ENCODE measurements around the gene GRID1. TPM values are rescaled to one million over a fixed set of nuclear protein-coding genes. Genes with fewer than 3 reads are reported as not detected.

Gene GRID1
- total RNA-seq, 1 donor from 2014 or later: 7.1 TPM

- DNase-seq (ENCODE audit: extremely low spot score in 2 of 2): peak in 1 of 2 donors; percentile 75
- H3K27me3 ChIP-seq: no peaks in the 10 kb centered on the region
- H3K4me1 ChIP-seq: no peaks in the 10 kb centered on the region
- no peak overlapping the region for H3K27ac ChIP-seq
- no peaks in the 10 kb centered on the region for H3K36me3 ChIP-seq
- intact Hi-C loops (cut with DNase I): no loop called here
- no peak overlapping the region for H3K4me3 ChIP-seq
- no peak for TF ChIP-seq POLR2A (IDR thresholded peaks at IDR 0.05)
- TF ChIP-seq POLR2AphosphoS5 (IDR thresholded peaks at IDR 0.05; ENCODE audit: insufficient read depth in 1 of 2, low read depth in 1 of 2): no peak
- no peak for TF ChIP-seq CTCF (IDR thresholded peaks at IDR 0.05)
- H3K9me3 ChIP-seq: no peaks in the 10 kb centered on the region
Observed at GRCh38 chr10:85623758-85624157, 742.8 kb downstream of the GRID1 start.

- Histone ChIP-seq H3K9me3 (no peaks in the 10 kb centered on the region), H3K36me3 (no peaks in the 10 kb centered on the region), H3K27me3 (no peaks in the 10 kb centered on the region), H3K4me1 (no peaks in the 10 kb centered on the region), H3K27ac (no peak overlapping the region), H3K4me3 (no peak overlapping the region)
- intact Hi-C loops (cut with DNase I): no loop called here
- peak; percentile 40 to 69 for DNase-seq (ENCODE audit: extremely low spot score in 2 of 2)
- TF ChIP-seq CTCF (IDR thresholded peaks at IDR 0.05) (no peak), POLR2AphosphoS5 (IDR thresholded peaks at IDR 0.05; ENCODE audit: insufficient read depth in 1 of 2, low read depth in 1 of 2) (no peak), POLR2A (IDR thresholded peaks at IDR 0.05) (no peak)
Observed at GRCh38 chr10:85623342-85623741, 743.3 kb downstream of the GRID1 start.

GRCh38 chr10:85622425-85622824 is 744.2 kb downstream of the GRID1 start:
- Histone ChIP-seq H3K4me3 (no peak overlapping the region), H3K36me3 (no peaks in the 10 kb centered on the region), H3K4me1 (no peaks in the 10 kb centered on the region), H3K9me3 (no peaks in the 10 kb centered on the region), H3K27me3 (no peaks in the 10 kb centered on the region), H3K27ac (no peak overlapping the region)
- intact Hi-C loops (cut with DNase I): no loop called here
- TF ChIP-seq POLR2AphosphoS5 (IDR thresholded peaks at IDR 0.05; ENCODE audit: insufficient read depth in 1 of 2, low read depth in 1 of 2): no peak
- no peak for TF ChIP-seq CTCF (IDR thresholded peaks at IDR 0.05)
- no peak for TF ChIP-seq POLR2A (IDR thresholded peaks at IDR 0.05)
- peak; percentile 64 to 67 for DNase-seq (ENCODE audit: extremely low spot score in 2 of 2)

GRCh38 chr10:85621562-85621961 is 745.0 kb downstream of the GRID1 start:
- Histone ChIP-seq H3K27me3 (no peaks in the 10 kb centered on the region), H3K36me3 (no peaks in the 10 kb centered on the region), H3K4me1 (no peaks in the 10 kb centered on the region), H3K4me3 (no peak overlapping the region), H3K27ac (no peak overlapping the region), H3K9me3 (no peaks in the 10 kb centered on the region)
- no peak for DNase-seq (ENCODE audit: extremely low spot score in 2 of 2)
- intact Hi-C loops (cut with DNase I): no loop called here
- TF ChIP-seq CTCF (IDR thresholded peaks at IDR 0.05): no peak
- no peak for TF ChIP-seq POLR2AphosphoS5 (IDR thresholded peaks at IDR 0.05; ENCODE audit: insufficient read depth in 1 of 2, low read depth in 1 of 2)
- TF ChIP-seq POLR2A (IDR thresholded peaks at IDR 0.05): no peak

GRCh38 chr10:85620807-85621206 is 745.8 kb downstream of the GRID1 start:
- Histone ChIP-seq H3K36me3 (no peaks in the 10 kb centered on the region), H3K4me3 (no peak overlapping the region), H3K4me1 (peaks cover under 1% of the 10 kb centered on the region), H3K9me3 (no peaks in the 10 kb centered on the region), H3K27me3 (no peaks in the 10 kb centered on the region), H3K27ac (no peak overlapping the region)
- intact Hi-C loops (cut with DNase I): no loop called here
- DNase-seq (ENCODE audit: extremely low spot score in 2 of 2): peak; percentile 52 to 56
- TF ChIP-seq POLR2AphosphoS5 (IDR thresholded peaks at IDR 0.05; ENCODE audit: insufficient read depth in 1 of 2, low read depth in 1 of 2) (no peak), POLR2A (IDR thresholded peaks at IDR 0.05) (no peak), CTCF (IDR thresholded peaks at IDR 0.05) (no peak)
